Measurements from ENCODE around the gene GNA12. TPM values are rescaled to one million over a fixed set of nuclear protein-coding genes. Genes with fewer than 3 reads are reported as not detected.
A peak's percentile ranks its signal among the peaks of the same experiment; 100 is the strongest.
"Not testable (repeated sequence)": the region's sequence is repeated elsewhere in the genome, so short reads cannot be mapped to it uniquely, and the experiment has no call there.

GNA12 gene
- total RNA-seq, 1 donor from 2014 or later: 46.7 TPM

- DNase-seq (ENCODE audit: low spot score) (no peak), ATAC-seq (no peak)
- intact Hi-C loops (cut with DNase I): no loop called here
These were observed 143.8 kb downstream of the GNA12 start for GRCh38 chr7:2700141-2700850.

DNA sequence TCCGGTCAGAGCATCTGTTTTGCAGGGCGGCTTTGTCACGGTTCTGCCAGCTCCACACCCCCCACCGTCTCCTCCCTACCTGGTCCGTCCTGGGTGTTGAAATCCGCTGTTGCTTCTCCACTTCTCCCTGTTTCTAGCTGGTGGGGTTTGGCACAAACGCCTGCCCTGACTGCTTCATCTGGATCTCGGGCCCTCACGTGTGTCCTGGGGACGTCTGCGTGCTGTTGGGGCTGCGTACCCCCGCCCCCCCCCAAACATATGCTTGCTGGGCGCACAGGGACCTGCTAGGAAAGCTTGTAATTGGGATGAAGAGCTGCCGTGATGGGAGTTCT lies 144.9 kb downstream of the GNA12 start:
- ATAC-seq: no peak

GRCh38 chr7:2698581-2699288 lies 145.4 kb downstream of the GNA12 start:
- intact Hi-C loops (cut with DNase I): no loop called here
- DNase-seq (ENCODE audit: low spot score) (no peak), ATAC-seq (no peak)

More for the DNA sequence above, 144.9 kb downstream of the GNA12 start:
- DNase-seq (ENCODE audit: low spot score): no peak
- intact Hi-C loops (cut with DNase I): no loop called here

- ATAC-seq; DNase-seq (ENCODE audit: low spot score); intact Hi-C loops (cut with DNase I): not testable (repeated sequence)
These were observed 150.0 kb downstream of the GNA12 start for GRCh38 chr7:2694122-2694436.

GRCh38 chr7:2693420-2694121 lies 150.5 kb downstream of the GNA12 start:
- ATAC-seq; intact Hi-C loops (cut with DNase I); DNase-seq (ENCODE audit: low spot score): not testable (repeated sequence)

GRCh38 chr7:2692543-2692942 lies 151.6 kb downstream of the GNA12 start:
- intact Hi-C loops (cut with DNase I): no loop called here
- no peak for DNase-seq (ENCODE audit: low spot score)
- no peak for ATAC-seq

DNA sequence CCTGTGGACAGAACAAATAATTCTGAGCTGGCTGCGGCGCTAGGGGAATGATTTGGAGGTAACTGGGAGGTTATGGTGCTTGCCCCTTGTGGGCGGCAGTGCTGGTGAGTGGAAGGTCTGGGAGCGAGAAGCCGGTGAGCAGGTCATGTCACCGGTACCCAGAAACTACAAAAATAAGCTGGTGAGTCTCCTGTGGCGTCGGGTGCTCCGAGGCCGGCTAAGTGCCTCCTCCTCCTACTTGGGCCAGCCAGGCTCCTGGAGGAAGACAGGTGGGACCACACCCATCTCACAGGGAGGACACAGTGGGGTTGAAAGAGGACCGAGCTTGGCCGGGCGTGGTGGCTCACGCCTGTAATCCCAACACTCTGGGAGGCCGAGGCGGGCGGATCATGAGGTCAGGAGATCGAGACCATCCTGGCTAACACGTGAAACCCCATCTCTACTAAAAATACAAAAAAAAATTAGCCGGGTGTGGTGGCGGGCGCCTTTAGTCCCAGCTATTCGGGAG lies 152.1 kb downstream of the GNA12 start:
- ATAC-seq; DNase-seq (ENCODE audit: low spot score); intact Hi-C loops (cut with DNase I): not testable (repeated sequence)

- intact Hi-C loops (cut with DNase I): no loop called here
- ATAC-seq (no peak), DNase-seq (ENCODE audit: low spot score) (no peak)
These were observed 152.9 kb downstream of the GNA12 start for GRCh38 chr7:2691011-2691707.

DNA sequence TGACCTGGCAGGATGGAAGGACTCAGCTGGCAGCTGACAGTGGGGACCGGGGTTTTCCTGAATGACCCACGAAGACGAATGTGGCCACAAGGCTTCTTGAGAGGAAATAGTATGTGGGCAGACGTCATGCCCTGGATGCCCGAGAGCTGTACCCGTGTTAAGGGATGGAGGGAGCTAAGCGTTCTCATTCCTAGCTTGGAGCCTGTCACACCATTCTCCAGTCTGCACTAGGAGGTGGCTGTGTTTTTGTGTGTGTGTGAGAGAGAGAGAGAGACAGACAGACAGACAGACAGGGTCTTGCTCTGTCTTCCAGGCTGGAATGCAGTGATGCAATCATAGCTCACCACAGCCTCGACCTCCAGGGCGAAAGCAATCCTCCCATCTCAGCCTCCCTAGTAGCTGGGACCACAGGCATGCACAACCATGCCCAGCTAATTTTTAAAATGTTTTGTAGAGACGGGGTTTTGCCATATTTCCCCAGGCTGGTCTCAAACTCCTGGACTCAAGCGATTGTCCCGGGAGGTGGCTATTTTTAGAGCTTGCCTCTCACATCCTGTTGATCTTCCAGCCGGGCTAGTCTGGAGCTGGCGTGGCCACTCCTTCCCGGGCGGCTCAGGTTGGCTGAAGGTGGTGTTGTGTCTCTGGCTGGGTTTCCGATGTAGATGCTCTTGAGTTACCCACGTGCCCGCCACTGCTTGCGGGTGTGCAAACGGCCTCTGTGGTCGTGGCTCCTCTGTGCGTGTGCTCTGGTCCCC lies 154.0 kb downstream of the GNA12 start:
- no peak for ATAC-seq
- DNase-seq (ENCODE audit: low spot score): no peak
- intact Hi-C loops (cut with DNase I): no loop called here

DNA sequence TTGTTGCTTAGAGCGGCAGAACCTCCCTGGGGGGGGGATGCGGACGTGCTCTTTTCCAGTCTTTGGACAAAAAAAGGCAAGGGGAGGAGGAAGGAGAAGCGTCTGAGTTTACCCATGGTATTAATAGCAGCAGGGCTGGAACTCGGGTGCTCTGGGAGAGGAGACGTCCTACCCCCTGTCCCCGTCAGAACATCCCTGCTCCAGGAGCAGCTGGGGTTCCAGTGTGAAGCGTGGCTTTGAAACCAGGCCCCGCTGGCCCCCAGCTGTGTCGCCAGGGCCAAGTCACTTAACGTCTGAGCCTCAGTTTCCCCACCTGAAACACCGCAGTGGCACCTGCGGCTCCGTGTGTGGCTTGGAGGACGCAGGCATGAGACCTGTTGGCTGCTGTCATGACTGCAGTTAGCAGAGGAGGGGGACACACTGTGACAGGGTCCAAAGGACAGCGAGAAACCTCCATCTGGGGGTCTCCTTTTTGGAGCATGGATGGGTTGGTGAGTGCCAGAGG lies 154.7 kb downstream of the GNA12 start:
- no peak for ATAC-seq
- DNase-seq (ENCODE audit: low spot score): no peak
- intact Hi-C loops (cut with DNase I): no loop called here

- ATAC-seq (no peak), DNase-seq (ENCODE audit: low spot score) (no peak)
- intact Hi-C loops (cut with DNase I): no loop called here
These were observed 155.4 kb downstream of the GNA12 start for GRCh38 chr7:2688409-2689342.

GRCh38 chr7:2687881-2688318 lies 156.2 kb downstream of the GNA12 start, which contains the start of gene AMZ1:
Gene AMZ1, plus strand, starts transcription at chr7:2688202. Its CDS starts 12,250 bp downstream, at chr7:2700452.
- peak; percentile 47 for ATAC-seq
- intact Hi-C loops (cut with DNase I): no loop called here
- DNase-seq (ENCODE audit: low spot score): no peak

GRCh38 chr7:2687338-2687869 lies 156.7 kb downstream of the GNA12 start:
- DNase-seq (ENCODE audit: low spot score): no peak
- ATAC-seq: no peak
- intact Hi-C loops (cut with DNase I): no loop called here

GRCh38 chr7:2686101-2686500 lies 158.0 kb downstream of the GNA12 start:
- no peak for ATAC-seq

DNA sequence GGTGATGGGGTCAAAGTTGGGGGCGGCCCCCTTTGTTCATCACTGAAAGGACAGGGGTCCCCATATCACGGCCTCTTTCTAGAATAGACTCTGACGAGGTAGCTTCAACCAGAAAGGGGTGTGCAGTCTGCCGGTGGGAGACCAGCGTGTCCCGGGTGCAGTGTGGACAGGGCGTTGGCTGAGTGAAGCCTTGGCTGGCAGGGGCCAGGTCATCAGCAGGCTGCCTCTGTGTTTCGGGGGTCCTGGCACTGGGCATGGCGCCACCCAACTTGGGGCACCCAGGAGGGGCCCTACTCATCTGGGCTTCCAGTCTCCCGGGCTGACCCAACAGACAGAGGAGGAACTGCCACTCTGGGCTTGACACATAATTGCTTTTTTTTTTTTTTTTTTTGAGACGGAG lies 159.6 kb downstream of the GNA12 start:
- intact Hi-C loops (cut with DNase I): no loop called here
- no peak for ATAC-seq
- no peak for DNase-seq (ENCODE audit: low spot score)

More at GRCh38 chr7:2686101-2686500, 158.0 kb downstream of the GNA12 start:
- intact Hi-C loops (cut with DNase I): no loop called here
- no peak for DNase-seq (ENCODE audit: low spot score)

DNA sequence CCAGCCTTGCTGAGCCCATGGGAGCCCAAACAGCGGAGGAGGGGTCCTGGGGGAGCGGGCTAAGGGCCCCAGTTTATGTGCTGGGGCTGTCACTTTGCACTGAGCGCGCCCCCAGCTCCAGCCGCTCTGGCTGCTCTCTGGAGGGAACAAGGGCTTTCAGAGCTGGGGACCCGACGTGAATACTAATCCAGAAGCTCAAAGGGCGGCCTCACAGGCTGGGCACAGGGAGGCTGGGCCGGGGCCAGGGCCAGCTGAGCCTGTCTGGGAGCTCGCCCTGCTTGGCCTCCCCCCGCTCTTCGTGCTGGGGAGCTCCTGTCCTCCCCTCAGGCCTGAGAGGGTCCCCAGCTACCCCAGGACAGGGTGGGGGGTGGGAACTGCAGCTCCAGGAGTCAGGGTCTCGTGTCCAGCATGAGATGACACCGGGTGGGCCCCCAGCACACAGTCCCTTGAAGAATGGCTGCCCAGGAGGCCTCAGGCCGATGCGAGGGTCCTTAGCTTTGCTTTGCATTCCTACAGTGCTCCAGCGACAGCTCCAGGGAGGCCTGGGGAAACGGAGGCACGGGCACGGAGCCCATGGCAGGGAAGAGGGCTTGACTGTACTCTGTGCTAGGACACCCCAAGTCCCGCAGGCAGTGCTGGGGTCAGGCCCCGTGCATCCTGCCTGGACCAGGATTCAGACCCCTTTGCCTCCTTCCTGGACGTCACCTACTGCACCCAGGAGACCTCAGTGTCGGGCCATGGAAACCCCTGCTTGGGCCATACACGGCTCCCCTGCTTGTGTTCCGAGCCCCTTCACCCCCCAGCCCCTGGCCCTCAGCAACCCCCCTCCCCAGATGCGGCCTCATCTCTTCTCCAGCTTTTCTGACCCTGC lies 161.9 kb downstream of the GNA12 start:
- intact Hi-C loops (cut with DNase I): no loop called here
- ATAC-seq: no peak

More for the DNA sequence above, 161.9 kb downstream of the GNA12 start:
- DNase-seq (ENCODE audit: low spot score): no peak
